ENCODE measurements around the gene CLTCL1.

Gene CLTCL1

GRCh38 chr22:19244600-19245352 lies 46.7 kb downstream of the CLTCL1 start:
- DNase-seq (ENCODE audit: low spot score), result no peak

- no peak for DNase-seq (ENCODE audit: low spot score)
Measured at GRCh38 chr22:19242699-19243098, 48.8 kb downstream of the CLTCL1 start.

- DNase-seq (ENCODE audit: low spot score), result no peak
Measured at GRCh38 chr22:19241593-19241906, 50.0 kb downstream of the CLTCL1 start.

GRCh38 chr22:19240813-19241592 lies 50.5 kb downstream of the CLTCL1 start:
- no peak for DNase-seq (ENCODE audit: low spot score)

- no peak for DNase-seq (ENCODE audit: low spot score)
Measured at GRCh38 chr22:19239464-19239863, 52.1 kb downstream of the CLTCL1 start.

- no peak for DNase-seq (ENCODE audit: low spot score)
Measured at GRCh38 chr22:19238900-19239299, 52.6 kb downstream of the CLTCL1 start.

- no peak for DNase-seq (ENCODE audit: low spot score)
Measured at GRCh38 chr22:19235874-19236273, 55.6 kb downstream of the CLTCL1 start.

- no peak for DNase-seq (ENCODE audit: low spot score)
Measured at GRCh38 chr22:19234126-19234896, 57.2 kb downstream of the CLTCL1 start.

- no peak for DNase-seq (ENCODE audit: low spot score)
Measured at GRCh38 chr22:19233189-19233661, 58.3 kb downstream of the CLTCL1 start.

- no peak for DNase-seq (ENCODE audit: low spot score)
Measured at GRCh38 chr22:19232623-19233022, 58.9 kb downstream of the CLTCL1 start.

GRCh38 chr22:19231986-19232385 lies 59.5 kb downstream of the CLTCL1 start:
- DNase-seq (ENCODE audit: low spot score), result no peak

- DNase-seq (ENCODE audit: low spot score), result no peak
Measured at GRCh38 chr22:19229600-19229999, 61.9 kb downstream of the CLTCL1 start.

- no peak for DNase-seq (ENCODE audit: low spot score)
Measured at GRCh38 chr22:19228179-19228578, 63.3 kb downstream of the CLTCL1 start.

- DNase-seq (ENCODE audit: low spot score), result no peak
Measured at GRCh38 chr22:19226428-19226827, 65.1 kb downstream of the CLTCL1 start.

- no peak for DNase-seq (ENCODE audit: low spot score)
Measured at GRCh38 chr22:19225560-19225959, 66.0 kb downstream of the CLTCL1 start.

GRCh38 chr22:19224985-19225384 lies 66.5 kb downstream of the CLTCL1 start:
- DNase-seq (ENCODE audit: low spot score), result no peak

- no peak for DNase-seq (ENCODE audit: low spot score)
Measured at GRCh38 chr22:19224557-19224956, 67.0 kb downstream of the CLTCL1 start.

- no peak for DNase-seq (ENCODE audit: low spot score)
Measured at GRCh38 chr22:19223617-19224016, 67.9 kb downstream of the CLTCL1 start.

- no peak for DNase-seq (ENCODE audit: low spot score)
Measured at GRCh38 chr22:19223110-19223509, 68.4 kb downstream of the CLTCL1 start.

GRCh38 chr22:19222242-19223005 lies 69.1 kb downstream of the CLTCL1 start:
- no peak for DNase-seq (ENCODE audit: low spot score)

GRCh38 chr22:19220867-19221266 lies 70.7 kb downstream of the CLTCL1 start:
- no peak for DNase-seq (ENCODE audit: low spot score)
